Body of pancreas (tissue), 4 donors: ENCODE results near the gene DOCK4.

Source experiments
- CTCF ChIP-seq, 7 experiments: fragments of 450-650 bp in 4 of 7; fragments of 200-600 bp in 3 of 7; sonication (generic) in 3 of 7; IDR thresholded peaks; one replicate each; pipeline ENCODE4 v1.5.1; 2016 to 2019; ENCODE audit warnings: antibody characterized with exemption in 7 of 7
- POLR2A ChIP-seq, 3 donors: fragments of 450-650 bp; IDR thresholded peaks; one replicate each; pipeline ENCODE4 v1.6.1; 2016; ENCODE audit warnings: antibody characterized with exemption in 3 of 3, mild to moderate bottlenecking in 2 of 3

GRCh38 chr7:111911166-111911961 lies 294.8 kb downstream of the DOCK4 start:
- TF ChIP-seq POLR2A (IDR thresholded peaks at IDR 0.05) (no peak), CTCF (IDR thresholded peaks at IDR 0.05) (no peak)
